GM19455 (cell line): Measurements from ENCODE around the gene CCDC122.

ENCODE experiments used
- ATAC-seq: cut with Tn5 transposase; IDR thresholded peaks from one replicate; pipeline ENCODE4 v1.9.1; 2021; ENCODE audit not compliant: unreplicated experiment

The CCDC122 gene

DNA sequence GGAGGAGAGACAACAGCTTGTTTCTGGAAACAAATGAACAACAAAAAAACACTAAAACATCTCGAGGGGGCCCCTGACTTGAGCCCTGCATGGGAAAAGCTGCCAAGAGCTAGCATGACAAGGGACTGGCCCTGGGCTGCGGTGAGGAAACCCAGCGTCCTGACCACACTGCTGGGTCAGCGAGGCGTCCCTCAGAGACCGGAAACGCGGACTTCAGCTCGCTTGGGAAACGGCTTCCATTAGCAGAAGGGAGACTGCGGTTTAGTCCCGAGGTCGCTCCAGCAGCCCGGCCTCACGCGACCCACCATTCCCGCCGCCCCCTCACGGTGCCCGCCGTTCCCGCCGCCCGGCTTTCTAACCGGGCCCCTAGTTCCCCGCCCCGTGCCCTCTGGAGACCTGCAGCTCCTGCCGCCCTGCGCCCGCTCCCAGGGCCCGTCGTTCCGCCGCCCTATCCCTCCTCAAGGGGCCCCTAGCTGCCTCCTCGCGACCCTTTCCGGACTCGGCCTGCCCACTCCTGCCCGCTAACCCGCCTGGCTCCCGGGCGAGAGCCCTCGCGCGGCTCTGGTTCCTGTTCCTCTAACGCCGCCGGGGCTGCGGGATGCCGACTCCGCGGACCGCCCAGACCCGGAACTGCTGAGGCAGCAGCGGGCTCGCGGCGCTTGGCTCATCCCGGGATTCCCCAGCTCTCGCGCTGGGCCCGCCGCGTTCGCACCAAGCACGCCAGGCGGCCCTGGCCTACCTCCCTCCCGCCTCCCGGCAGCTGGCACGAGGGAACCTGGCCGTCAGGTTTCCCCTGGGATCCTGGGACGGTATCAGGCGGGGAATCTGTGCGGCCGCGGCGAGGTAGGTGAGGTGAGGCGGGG lies at the start of gene CCDC122:
Gene CCDC122, minus strand, starts transcription at position 849 of the 863 bp plus-strand sequence. CDS start 10,364 bp downstream, outside the sequence.
- ATAC-seq: peak; percentile 69

DNA sequence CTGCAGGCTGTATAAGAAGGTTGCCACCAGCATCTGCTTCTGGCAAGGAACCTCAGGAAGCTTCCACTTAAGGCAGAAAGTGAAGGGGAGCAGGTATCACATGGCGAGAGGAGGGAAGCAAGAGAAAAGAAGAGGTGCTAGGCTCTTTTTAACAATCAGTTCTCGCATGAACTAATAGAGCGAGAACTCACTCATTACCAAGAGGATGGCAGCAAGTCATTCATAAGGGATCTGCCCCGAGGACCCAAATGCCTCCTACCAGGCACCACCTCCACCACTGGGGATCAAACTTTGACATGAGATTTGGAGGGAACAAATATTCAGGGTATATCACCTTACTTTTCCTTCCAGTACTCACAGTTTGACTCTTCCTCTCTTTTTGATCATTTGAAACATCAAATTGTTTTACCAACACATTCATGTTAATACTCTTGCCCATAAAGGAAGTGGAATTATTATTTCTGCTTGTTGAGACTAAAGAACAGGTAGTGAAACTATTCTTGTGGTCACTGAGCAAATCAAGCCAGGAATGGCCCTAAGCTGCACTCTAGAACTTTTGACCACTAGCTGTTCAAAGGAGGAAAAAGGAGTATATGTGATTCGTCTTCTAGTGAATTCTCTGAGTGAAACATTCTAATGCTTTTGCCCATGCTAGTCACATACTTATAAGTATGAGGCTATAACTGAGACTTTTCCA lies 45.2 kb upstream of the CCDC122 start:
- ATAC-seq: no peak

DNA sequence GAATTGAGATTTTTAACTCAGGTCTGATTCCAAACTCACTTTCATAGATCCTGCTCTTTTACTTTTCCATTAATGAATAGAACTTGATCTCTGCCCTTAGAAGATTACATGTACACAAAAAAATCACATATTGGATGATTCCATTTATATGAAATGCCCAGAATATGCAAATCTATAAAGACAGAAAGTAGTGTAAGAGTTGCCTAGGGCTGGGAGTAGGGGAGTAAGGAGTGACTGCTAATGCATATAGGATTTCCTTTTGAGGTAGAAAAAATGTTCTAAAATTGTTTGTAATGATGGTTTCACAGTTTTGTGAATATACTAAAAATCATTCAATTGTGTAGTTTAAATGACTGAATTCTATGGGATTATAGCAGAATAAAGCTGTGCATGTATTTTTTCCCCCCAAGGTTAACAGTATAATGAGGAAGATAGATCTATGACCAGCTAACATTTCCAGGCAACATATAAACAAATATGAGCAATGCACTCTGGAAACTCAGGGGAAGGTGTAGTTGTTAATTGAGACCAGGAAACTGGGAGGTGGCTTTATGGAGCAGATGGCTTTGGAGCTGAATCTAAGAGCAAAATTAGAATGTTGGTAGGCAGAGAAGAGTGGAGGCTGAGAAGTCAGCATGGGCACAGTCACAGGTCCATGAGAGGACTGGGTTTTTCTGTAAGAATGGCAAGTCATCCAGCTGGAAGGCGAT lies 41.6 kb upstream of the CCDC122 start:
- no peak for ATAC-seq

DNA sequence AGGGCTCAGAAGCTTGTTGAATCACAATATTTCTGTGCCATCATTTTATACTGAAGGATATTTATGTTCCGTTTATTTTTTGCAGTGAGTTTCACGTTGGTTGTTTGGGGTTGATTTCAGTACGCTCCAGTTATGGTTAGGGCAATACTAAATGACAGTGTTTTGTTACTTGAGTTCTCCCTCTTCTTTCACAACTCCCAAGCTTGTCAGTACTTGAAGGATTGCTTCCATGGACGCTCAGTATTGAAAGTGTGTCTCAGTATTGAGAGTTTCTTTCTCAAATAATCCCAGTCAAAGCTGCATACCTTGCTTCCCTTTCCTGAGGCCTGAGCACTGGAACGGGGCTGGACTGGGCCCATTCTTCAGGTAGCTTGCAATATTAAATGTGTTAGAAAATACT lies 39.1 kb upstream of the CCDC122 start:
- ATAC-seq: no peak

DNA sequence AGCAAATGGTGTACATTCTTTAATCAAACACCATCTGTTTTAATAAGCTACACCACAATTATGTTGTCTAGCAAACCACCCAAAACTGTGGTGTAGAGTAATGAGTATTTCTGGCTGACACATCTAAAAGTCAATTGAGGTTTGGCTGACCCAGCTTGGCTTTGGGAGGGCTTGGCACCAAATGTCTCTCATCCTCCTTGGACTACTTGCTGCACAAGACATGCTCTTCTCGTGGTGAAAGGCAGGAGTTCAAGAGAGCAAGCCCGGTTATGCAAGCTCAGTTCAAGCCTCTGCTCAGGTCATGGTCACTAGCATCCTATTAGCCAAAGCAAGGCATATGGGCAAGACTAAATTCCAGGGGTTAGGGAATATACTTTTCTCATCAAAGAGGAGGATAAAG lies 37.3 kb upstream of the CCDC122 start:
- ATAC-seq: no peak

DNA sequence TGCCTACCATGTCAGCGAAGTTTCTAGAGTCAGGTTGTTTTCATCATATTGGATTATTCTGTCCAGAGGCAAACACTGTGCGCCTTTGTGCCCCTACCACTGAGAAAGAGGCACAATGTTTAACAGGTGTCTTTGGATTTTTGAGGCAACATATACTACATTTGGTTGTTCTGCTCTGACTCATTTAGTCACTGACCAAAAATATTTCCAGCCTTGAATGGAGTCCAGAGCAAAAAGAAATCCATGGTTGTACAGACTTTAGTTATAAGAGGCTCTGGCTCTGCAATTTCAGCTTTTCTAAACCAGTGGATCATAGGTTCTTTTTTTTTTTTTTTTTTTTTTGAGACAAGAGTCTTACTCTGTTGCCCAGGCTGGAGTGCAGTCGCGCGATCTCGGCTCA lies 35.9 kb upstream of the CCDC122 start:
- no peak for ATAC-seq

DNA sequence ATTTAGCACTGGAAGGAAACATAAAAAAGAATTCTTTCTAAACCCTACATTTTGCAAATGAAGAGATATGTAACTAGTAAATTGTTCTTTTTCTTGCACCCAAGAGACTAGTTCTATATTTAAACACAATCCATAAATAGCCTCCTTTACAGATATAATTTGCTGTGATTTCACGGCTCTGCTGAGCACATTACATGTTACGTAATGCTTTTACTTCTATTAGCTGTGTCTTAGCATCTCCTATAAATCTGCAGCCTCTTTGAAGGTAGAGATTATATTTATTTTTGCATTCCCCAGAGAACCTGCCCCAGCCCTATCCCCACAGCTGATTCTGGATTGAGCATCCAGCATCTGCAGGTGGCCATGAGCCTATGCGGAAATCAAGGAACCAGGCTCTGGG lies 32.3 kb upstream of the CCDC122 start:
- no peak for ATAC-seq

DNA sequence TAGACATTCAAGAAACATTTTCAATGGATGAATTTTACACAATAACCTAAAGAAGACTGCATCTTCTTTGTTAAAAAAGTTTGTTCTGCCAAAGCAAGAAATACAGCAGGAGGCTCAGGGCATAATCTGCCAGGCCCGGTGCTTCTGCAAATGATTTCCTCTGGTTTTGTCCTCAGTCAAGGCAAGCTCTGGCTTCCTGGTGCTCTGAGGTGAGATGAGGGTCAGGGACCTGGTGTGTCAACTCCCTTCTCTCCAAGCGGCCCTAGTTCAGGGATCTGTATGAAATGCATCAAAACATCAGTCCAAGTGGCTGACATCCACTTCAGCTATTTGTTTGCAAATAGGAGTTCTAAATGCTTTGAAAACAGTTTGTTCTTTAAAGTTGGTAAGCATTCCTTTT lies 31.7 kb upstream of the CCDC122 start:
- no peak for ATAC-seq

DNA sequence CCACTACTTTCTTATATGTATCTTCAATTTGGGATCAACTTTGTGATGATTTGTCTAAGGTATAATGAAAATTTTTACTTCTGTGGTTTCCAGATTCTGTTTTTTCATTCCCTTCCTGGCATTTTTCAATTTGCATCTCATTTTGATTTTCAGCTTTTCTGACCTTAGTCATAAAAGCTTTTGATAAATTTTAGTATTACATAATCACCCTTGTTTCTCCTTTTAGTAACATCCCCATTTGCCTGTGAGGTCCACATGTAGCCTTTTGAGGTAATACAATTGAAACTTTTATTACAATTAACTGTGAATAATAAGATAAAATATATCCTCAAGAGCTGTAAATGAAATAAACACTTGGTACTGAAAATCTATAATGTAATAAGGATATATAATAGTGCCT lies 31.3 kb upstream of the CCDC122 start:
- no peak for ATAC-seq

DNA sequence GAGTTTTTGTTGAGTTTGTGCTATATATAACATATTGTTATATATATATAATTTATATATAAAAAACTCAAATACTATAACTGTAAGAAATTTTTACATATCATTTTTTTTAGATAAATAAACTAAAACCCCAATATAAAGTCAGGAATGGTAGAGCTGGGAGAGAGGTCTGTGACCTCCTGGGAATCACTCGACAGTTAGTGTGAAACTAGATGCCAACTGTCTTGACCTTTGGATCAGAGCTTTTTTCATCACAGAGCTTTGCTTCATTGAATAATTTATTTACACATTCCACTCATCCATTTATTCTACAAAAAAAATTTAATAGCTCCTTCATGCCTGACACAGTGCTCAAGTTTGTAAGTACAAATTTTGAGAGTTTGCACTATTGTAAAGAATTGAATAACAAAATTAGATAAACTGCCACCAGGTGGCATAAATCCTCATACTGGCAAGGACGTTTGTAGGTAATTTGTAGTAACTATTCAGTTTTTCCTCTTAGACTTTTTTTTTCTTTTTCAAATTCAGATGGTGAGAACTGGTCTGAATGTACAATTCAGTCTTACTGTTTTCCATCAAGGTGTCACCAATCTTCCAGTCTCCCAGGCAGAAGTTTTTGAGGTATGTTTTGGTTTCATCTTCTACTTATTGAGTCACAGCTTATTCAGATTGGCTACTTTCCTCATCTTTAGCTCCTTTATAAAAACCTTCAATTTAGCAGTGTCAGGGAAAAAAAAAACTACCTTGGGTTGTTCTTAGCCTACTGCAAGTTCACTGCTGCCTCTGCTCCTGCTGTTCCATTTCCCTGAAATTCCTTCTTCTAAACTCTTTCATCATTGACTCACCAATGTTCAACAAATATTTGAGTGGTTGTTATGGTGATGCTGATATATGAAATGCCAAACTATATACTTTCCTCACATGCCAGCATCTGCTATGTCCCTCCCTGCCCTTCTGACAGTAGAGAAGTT lies 28.9 kb upstream of the CCDC122 start:
- ATAC-seq: no peak

DNA sequence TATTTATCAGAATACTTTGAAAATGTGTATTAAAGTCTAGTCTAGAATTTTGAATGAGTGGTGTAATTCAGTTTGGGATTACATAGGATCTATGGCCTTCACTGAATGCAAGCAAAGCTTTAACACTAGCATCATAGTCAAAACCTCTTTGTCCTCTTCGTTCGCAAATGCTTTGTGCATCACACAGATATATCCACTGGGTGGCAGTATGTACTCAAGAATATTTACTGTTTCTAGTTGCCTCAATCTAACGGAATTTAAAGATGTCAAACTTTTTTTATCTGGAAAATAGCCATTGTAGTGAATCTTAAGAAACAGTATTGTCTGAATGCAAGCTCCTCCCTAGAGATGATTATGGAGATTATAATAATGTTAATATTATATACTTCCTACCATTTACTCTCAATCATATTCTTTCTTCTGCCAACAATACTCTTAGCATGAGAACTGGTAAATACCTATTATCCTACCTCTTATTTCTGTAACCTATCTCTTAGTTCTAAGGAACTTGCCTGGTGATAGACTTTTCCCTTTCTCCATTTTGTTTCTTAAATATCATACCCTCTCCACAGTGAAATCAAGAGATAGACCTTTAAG lies 26.0 kb upstream of the CCDC122 start:
- ATAC-seq: no peak

DNA sequence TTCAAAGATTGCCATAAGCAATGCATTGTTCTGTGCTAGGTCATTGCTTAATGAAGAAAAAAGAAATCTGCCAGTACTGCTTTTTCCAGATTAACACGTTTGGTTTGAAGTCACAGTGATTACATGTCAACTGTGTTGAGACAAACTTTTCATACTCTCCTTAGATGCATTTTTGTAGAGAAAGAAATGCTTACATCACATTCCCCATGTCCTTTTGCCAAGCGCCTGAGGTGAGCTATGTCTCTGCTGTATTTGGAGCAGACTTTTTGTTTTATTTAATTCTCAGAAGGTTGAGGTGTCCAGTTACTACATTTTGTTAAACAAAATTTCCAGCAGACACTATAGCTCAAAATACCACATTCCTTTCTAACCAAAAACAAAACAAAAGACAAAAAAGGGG lies 16.4 kb upstream of the CCDC122 start:
- no peak for ATAC-seq

DNA sequence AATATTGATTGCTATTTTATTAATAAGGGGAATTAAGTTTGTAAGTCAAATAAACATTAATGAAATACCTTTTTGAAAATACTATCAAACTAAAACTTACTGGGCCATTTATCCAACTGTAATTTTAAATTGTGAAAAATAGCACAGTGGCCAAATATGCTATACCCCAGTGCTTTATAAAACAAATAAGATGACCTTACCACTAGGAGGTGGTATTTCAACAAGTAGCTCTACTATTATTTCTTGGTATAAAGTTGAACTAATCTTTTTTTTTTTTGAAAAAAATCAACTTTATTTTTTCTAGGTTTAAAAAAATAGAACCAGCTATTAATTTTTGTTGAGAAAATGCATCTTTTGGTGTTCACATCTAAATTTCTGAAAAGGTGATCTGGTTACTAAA lies 14.9 kb upstream of the CCDC122 start:
- no peak for ATAC-seq

DNA sequence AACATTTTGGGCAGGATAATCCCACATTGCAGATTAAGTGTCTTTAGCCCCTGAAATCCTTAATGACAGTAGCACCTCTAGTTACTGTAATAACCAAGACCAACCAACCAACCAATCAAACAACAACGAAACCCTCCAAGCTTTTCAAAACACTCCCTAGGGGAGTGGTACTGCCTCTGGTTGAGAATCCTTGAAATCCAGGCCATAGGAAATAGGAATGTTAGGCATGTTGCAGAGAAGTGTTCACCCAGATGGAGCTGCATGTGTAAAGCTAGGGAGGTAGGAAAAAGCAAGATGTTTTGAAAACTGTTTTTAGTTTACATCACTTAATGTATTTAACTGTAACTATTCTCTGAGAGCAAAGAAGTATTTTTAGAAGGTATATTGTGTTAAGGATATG lies 4.7 kb upstream of the CCDC122 start:
- no peak for ATAC-seq

DNA sequence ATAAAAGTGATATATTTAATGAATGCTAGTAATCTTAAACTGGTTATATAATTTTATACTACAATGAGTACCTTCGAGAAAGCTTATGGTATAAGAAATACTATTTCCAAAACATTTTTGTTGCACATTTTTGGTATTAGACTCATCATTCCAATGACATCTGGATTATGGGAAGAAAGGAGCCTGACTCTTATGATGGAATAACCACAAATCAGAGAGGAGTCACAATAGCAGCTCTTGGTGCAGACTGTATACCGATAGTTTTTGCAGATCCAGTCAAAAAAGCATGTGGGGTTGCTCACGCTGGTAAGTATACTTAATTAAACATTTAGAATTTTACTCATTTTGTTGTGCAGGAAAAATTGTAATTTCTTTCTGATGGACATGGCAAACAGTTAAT lies 4.1 kb upstream of the CCDC122 start:
- ATAC-seq: no peak

DNA sequence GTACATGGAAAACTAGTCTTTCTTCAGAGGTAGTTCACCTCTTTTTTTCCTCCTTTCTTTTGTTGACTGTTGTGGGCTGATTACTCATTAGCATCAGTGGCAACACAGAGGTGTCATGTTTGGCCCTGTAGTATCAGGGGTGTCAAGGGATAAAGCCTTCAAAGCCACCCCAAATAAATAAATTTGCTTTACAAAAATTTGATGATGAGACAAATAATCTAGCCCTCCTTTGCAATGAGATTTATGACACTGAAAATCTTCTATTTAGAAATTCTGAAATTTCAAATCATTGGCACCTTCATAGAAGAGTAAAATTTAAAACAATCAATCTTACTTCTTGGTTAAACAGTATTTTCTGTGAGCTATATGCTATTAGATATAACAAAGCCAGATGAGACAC lies 2.0 kb upstream of the CCDC122 start:
- ATAC-seq: no peak

DNA sequence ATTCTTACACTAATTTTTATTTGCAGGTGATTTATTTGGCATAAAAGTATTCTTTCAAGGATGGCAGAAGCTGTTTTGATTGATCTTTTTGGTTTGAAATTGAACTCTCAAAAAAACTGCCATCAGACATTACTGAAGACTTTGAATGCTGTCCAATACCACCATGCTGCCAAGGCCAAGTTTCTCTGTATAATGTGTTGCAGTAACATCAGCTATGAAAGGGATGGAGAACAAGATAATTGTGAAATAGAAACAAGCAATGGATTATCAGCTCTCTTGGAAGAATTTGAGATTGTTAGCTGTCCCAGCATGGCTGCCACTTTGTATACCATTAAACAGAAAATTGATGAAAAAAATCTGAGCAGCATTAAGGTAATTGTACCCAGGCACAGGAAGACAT lies 1.4 kb upstream of the CCDC122 start:
- ATAC-seq: no peak

DNA sequence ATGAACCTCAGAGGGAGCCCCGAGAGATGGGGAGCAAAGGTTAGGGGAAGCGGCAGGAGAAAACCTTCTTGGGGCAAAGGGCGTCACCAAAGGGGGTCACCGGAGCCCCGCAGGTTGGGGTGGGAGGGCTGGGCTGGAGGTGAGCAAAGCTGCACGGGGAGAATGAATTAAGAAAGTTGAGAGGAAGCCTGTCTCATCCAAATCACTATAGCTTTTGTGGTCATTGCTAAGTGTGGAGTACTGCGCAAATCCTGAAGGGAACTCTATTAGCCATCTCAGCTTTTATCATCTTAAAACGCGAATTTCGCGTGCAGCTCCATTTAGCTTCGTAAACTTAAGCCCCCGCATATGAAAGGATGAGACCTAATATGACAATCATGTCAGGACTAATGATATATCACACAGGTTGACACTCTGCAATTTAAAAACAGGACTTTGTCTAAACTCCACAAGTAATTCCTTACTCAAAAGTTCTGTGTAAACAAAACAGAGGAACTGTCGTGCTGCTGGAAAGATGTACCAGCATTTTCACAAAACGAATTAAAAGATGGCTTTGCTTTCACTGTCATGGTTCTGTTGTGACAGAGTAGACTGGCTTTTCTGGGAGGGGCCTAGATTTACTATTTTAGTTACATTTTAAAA lies 795 bp upstream of the CCDC122 start:
- ATAC-seq: no peak

DNA sequence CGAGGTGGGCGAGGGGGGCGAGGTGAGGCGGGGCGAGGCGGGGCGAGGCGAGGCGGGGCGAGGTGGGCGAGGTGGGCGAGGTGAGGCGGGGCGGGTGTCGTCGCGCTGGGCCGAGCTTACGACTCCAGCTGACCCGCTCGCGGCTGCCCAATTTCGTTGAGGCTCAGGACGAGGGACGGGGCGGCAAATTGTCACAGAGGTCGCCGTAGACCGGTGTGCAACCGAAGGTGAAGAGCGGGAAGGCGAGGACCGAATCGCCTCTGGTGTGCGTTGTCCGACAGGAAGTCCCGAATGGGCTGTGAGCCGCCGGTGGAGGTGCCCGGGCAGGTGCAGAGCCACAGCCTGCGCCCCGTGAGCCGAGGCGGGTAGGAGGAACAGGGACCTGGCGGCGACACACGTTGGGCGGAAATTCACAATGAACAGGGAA lies 228 bp upstream of the CCDC122 start, which contains the start of gene LACC1:
Gene LACC1, plus strand, starts transcription at position 150 of the 427 bp plus-strand sequence. CDS start 1,082 bp downstream, outside the sequence.
- peak; percentile 57 for ATAC-seq

DNA sequence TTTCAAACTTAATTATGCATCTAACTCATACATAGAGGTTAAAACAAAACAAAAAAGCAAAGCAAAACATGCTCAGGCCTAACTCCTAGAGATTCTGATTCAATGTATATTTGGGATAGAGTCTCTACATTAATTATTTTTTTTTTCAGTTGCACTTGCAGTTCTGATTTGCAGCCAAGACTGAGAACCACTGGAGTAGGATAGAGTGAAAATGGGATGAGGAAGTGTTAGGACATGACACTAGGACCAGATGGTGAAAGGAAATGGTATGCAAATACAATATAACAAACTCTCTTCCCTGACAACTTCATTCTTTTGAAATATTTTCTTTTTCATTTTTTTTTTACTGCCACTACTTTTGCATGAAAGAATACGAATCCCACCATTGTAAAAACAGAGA lies 1.8 kb downstream of the CCDC122 start:
- ATAC-seq: no peak
